GM19372 (cell line): ENCODE data around the gene PHF12.
A peak's percentile ranks its signal among the peaks of the same experiment; 100 is the strongest.

Source experiments
- ATAC-seq: cut with Tn5 transposase; IDR thresholded peaks from one replicate; pipeline ENCODE4 v1.9.1; 2021; ENCODE audit warnings: mild to moderate bottlenecking, low read depth, moderate library complexity; ENCODE audit not compliant: unreplicated experiment

PHF12 gene

DNA sequence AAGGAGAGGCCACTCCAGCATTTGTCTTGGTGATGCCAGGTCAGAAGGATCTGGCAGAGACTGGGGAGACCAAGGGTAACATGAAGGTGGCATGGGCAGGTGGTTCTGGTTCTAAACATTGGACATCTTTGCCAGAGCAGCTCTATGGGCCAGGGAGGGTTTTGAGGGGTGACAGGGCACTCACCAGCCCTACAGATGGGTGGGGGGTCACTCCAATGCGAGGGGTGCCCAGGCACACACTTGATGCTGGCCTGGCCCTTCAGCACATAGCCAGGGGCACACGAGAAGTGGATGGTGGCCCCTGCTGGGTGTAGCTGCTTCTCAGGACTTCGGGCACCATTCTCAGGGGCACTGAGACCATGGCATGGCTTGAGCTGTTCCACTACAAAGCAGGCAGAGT is 5.5 kb upstream of the PHF12 start:
- ATAC-seq: no peak

- ATAC-seq: no peak
These were observed 4.8 kb upstream of the PHF12 start for GRCh38 chr17:28956112-28956511.

DNA sequence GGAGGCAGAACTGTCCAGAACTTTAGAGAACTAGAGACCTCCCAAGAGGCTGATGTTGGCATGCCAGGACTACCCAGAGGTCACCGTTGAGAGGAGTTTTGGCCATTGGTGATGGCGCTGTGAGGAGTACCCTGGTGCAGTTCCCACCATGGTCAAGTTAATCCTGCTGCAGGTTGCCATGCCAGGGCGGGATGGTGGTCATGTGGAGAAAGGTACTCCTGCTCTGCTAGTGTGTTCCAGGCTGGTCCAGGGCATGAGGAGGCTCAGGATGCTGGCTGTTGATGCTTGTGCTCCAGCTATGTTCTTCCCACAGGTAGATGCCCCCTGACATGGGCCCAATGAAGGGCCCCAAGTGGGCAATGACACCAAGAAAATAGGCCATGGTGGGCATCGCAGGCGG is 4.1 kb upstream of the PHF12 start:
- ATAC-seq: no peak

GRCh38 chr17:28954886-28955285 is 3.6 kb upstream of the PHF12 start:
- no peak for ATAC-seq

GRCh38 chr17:28953444-28954118 is 2.3 kb upstream of the PHF12 start:
- no peak for ATAC-seq

DNA sequence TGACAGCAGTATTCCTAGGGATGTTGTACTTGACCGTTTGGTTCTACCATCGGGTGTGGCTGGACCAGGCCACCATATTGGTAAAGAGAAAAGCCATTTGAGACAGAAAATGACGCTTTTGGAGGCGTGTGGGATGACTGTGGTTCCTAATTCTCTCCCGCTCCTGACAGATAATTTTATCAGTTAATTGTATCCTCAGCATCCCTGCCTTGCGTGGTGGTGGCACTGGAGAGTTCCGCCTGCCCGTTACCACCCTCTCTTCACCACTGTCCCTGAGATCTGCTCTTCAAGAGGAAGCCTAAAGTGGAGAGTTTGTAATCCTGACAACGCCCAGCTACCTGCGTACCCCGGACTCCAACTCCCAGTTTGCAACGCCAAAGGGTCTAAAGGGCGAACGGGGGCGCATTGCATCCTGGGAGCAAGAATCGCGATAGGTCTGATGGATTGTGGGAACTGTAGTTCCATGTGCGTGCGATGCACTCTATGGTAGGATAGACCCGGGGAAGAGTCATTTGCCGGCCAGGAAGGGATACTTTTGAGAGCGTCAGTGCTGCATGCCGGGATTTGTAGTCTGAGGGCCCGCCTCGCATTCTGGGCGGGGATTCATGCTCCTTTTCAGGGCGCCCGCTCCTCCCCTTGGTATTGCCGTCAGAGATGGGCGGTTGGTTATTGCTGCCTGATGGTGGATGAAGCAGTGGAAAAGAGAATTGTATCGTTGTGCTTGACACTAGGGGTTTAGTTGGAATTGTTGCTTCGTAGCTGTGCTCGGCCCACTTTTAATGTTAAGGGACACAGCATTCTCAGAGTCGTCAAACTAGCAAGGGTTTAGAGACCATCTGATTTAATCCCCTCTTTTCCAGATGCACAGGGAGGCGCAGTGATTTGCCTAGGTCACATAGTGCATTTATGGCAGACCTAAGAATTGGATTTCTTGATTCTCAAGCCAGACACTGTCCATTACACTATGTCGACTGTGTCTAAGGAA is 965 bp upstream of the PHF12 start:
- ATAC-seq: peak; percentile 52

DNA sequence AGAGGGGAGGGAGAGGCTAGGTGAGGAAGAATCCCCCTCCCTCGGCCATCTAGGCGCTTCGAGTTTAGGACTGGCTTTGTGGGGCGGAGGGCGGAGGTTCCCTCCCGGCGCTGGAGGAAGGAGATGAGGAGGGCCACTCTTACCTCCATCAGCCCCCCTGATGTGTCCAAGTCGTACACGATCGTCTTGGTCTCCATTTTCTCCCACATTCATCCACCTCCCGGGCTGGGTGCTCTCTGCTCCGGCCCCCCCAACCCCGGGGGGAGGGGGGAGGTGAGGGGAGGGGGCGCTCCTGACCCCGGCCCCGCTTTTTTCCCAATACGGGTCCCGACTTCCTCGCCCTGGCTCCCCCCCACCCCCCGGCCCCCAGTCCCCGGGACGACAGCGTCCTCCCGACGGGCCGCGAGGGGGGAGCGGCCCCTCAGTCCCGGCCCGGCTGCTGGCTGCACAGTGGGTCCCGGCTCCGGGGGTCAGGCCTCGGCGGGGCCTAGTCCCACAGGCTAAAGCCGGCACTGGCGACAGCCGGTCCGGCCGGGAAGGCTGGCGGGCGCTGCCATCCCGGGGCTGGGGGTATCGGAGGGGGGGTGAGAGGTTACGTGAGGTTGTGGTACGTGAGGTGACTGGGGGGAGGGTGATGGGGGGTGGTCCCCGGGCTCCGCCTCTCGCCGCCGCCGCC is 428 bp downstream of the PHF12 start:
- no peak for ATAC-seq

DNA sequence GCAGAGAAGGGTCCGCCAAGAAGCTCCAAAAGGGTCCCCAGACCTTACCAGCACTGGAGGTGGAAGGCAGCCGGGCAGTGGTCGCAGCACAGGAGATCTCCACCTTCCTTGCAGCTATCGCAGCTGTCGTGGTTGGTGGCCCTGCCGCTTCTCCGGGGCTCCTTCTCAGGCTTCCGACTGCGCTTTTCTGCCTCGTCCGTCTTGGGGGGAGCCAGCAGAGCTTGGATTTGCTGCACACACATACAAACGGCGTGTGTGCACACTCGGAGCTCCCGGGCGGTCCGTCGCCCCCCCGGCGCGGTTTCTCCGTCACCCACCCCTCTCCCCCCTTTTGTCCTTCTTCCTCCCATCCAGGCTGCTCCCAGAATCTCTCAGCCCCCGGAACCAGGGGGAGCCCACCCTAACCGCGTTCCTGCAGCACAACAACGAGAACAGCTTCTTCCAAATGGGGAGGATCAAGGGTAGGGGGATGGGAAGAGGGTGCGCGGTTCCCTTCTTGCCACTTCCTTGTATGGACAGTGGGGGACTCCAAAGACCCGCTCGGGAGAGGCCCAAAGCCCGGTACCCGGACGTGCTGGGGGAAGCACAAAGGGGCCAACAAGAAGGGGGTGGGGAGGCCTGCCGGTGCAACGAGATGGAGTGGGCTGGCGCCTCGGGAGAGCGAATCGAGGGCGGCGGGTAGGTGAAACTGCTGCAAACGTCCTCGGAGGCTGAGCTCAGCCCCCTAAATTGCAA is 1.1 kb downstream of the PHF12 start:
- ATAC-seq: no peak

GRCh38 chr17:28949185-28950016 is 1.9 kb downstream of the PHF12 start:
- no peak for ATAC-seq

- ATAC-seq: no peak
These were observed 2.5 kb downstream of the PHF12 start for GRCh38 chr17:28948873-28949184.

DNA sequence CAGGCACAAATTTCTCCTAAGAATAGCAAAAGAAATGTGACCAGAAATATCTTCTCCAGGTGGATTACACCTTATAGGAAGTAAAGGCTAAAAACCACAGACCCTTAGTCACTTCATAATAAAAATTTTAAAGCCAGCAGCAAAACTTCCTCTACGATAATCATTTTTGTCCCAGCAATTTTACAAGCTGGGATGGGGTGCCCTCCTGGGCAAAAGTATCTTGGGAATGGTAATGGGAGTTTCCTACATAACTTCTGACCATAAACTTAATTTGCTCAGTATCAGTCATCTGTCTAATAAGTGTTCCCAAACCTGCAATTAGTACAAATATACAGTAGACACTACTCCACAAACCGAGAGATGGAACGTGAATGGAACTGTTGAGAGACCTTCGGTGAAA is 3.0 kb downstream of the PHF12 start:
- ATAC-seq: no peak

DNA sequence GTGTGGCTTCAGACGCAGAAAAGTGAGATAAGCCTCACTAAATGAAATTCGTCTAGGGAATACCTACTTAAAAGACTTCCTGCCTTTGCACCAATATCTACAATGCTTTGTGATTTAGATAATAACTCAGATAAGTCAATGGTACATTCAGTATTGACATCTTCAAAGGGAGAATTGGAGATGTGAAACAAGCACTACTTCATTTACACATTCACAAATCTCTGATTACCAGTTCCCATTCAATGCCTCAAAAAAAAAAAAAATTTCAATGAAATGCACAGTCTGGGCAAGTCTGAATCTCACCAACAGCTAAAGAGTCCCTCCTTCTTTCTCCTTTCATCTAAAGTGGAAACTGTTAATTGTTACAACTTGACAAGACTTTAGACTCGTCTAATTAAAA is 3.7 kb downstream of the PHF12 start:
- ATAC-seq: no peak

GRCh38 chr17:28946239-28946638 is 5.1 kb downstream of the PHF12 start:
- ATAC-seq: no peak

- no peak for ATAC-seq
These were observed 6.2 kb downstream of the PHF12 start for GRCh38 chr17:28944862-28945741.

DNA sequence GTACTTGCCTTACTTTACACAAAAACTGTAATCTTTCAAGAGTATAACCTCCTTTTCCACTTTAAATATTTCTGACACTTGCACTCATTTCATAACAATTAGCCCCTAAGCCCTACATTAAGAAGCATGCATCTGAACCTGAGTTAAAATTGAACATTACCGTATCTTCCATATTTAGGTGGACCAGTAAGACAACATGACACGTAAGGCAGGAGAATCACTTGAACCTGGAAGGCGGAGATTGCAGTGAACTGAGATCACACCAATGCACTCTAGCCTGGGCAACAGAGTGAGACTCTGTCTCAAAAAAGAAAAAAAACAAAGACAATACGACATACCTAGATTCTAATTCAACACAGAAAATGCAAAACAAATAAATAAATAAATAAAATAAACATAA is 7.0 kb downstream of the PHF12 start:
- ATAC-seq: no peak

GRCh38 chr17:28942925-28943324 is 8.4 kb downstream of the PHF12 start:
- ATAC-seq: no peak

GRCh38 chr17:28941251-28941650 is 10.1 kb downstream of the PHF12 start:
- ATAC-seq: no peak

DNA sequence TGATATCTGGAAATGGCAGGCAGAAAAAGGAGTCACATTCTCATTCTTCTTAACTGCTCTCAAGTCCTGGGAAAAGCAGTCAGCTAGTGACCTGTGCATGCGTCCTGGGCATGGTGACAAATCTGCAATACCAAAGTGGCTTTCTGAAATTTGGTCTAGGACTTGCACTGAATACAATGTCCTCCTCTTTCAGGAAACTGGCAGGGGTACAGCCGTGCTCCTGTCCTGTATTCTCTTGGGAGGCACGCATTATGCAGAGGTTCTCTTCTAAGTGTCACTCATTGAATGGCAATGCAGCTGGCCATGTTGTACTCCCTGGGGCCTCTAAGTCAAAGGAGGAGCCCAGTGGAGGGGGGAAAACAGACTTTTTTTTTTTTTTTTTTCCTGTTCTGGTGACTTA is 10.6 kb downstream of the PHF12 start:
- no peak for ATAC-seq

GRCh38 chr17:28940142-28940541 is 11.2 kb downstream of the PHF12 start:
- no peak for ATAC-seq
